ENCODE data around the gene RASSF1. TPM values are rescaled to one million over a fixed set of nuclear protein-coding genes. Genes with fewer than 3 reads are reported as not detected.

The RASSF1 gene
- total and polyA plus RNA-seq, 2 of the 4 experiments (the other 2 are of a cell fraction), result 17.4 to 53.4 TPM

- dilution Hi-C loops (cut with HindIII; ENCODE audit: low sequenced_read_pairs, unreplicated experiment) (no loop called here), in situ Hi-C loops (cut with MboI; ENCODE audit: low sequenced_read_pairs) (loop anchor here (25.0 kb wide), 3 partner anchors 1057 to 1832 kb away; partner anchors contain the start of genes ABHD14B, GPR62, MANF and PCBP4), intact Hi-C loops (cut with micrococcal nuclease) (no loop called here)
- no CpG with 5 or more reads among the region's 10 CpGs for WGBS, 2 experiments (ENCODE audit: extremely low coverage in 2 of 2, insufficient read length in 1 of 2)
- no peak overlapping the region for H3K4ac ChIP-seq (ENCODE audit: low read depth, low read length)
- no peak overlapping the region for H3K4me3 ChIP-seq (ENCODE audit: insufficient read depth, low read depth, low read length)
- no peak overlapping the region for H2AK9ac ChIP-seq (replicated peaks; ENCODE audit: low read depth, low read length, poor library complexity)
- H4K20me1 ChIP-seq (ENCODE audit: insufficient read depth, low read length), result peaks cover 44% of the 10 kb centered on the region
- ChIA-PET CTCF (no interaction called here), POLR2A (ENCODE audit: unreplicated experiment) (no interaction called here)
- H2AK5ac ChIP-seq (ENCODE audit: low read depth, low read length), result no peak overlapping the region
- H3K18ac ChIP-seq (ENCODE audit: low read depth, low read length), result no peak overlapping the region
- H3K14ac ChIP-seq (replicated peaks; ENCODE audit: low read depth, low read length), result no peak overlapping the region
- BruUV-seq (replicated peaks), result no TSS peak
- H3K4me1 ChIP-seq (ENCODE audit: control insufficient read depth, insufficient read depth, low read length), result peaks cover 16% of the 10 kb centered on the region
- no peak overlapping the region for H2BK15ac ChIP-seq (ENCODE audit: low read depth, low read length)
- H4K8ac ChIP-seq (ENCODE audit: low read depth in 2 of 2, low read length in 2 of 2), result no peak overlapping the region
- H3K27ac ChIP-seq (ENCODE audit: insufficient read depth, low read length), result no peak overlapping the region
- no peak for DNase-seq
- no peak overlapping the region for H3K4me2 ChIP-seq (ENCODE audit: low read depth, low read length)
- no peaks in the 10 kb centered on the region for H3K9me3 ChIP-seq (ENCODE audit: control insufficient read depth, insufficient read depth, low read length)
- H2BK120ac ChIP-seq (ENCODE audit: low read depth, low read length), result no peak overlapping the region
- no peak overlapping the region for H2BK5ac ChIP-seq (ENCODE audit: low read depth, low read length, poor library complexity, severe bottlenecking)
- no peak overlapping the region for H3K9ac ChIP-seq (ENCODE audit: low read depth, low read length)
- TF ChIP-seq USF2 (IDR thresholded peaks at IDR 0.05; ENCODE audit: low read depth, low read length) (no peak), SMC3 (IDR thresholded peaks at IDR 0.05; ENCODE audit: low read depth, low read length) (no peak), MAZ (IDR thresholded peaks at IDR 0.05; ENCODE audit: borderline replicate concordance, low read depth, low read length) (no peak), CEBPB (IDR thresholded peaks at IDR 0.05; ENCODE audit: low read depth, low read length) (no peak), RFX5 (IDR thresholded peaks at IDR 0.05; ENCODE audit: low read depth, low read length) (no peak), NFE2L2 (IDR thresholded peaks at IDR 0.05; ENCODE audit: low read depth, low read length) (no peak), MXI1 (IDR thresholded peaks at IDR 0.05; ENCODE audit: borderline replicate concordance, low read depth, low read length) (no peak), ELK1 (IDR thresholded peaks at IDR 0.05; ENCODE audit: borderline replicate concordance, low read depth, low read length) (no peak), CTCF (conservative IDR thresholded peaks at IDR 0.05; ENCODE audit: low read depth, low read length) (no peak), MAFK (IDR thresholded peaks at IDR 0.05; ENCODE audit: low read depth, low read length) (no peak), CHD1 (IDR thresholded peaks at IDR 0.05; ENCODE audit: low read depth, low read length) (no peak), RAD21 (IDR thresholded peaks at IDR 0.05; ENCODE audit: low read length) (no peak), POLR2A (IDR thresholded peaks at IDR 0.05; ENCODE audit: low read depth, low read length) (no peak), BHLHE40 (IDR thresholded peaks at IDR 0.05; ENCODE audit: low read depth, low read length) (no peak), FOS (IDR thresholded peaks at IDR 0.05; ENCODE audit: low read depth, low read length) (no peak)
- no peak overlapping the region for H3K56ac ChIP-seq (ENCODE audit: extremely low read depth, insufficient read depth, low read length)
- peaks cover 34 to 60% of the 10 kb centered on the region in 2 experiments for H3K79me1 ChIP-seq (ENCODE audit: low read depth in 1 of 2, low read length in 2 of 2)
- H3K9me1 ChIP-seq (ENCODE audit: insufficient read depth, low read length), result peaks cover 12% of the 10 kb centered on the region
- H4K91ac ChIP-seq (ENCODE audit: insufficient read depth, low read depth, low read length), result no peak overlapping the region
- no peak overlapping the region for H2BK20ac ChIP-seq (ENCODE audit: low read depth, low read length)
- no peak overlapping the region for H4K5ac ChIP-seq (ENCODE audit: low read depth, low read length)
- no peak for ATAC-seq (ENCODE audit: low read depth)
- H3K27me3 ChIP-seq (ENCODE audit: control insufficient read depth, insufficient read depth, low read length), result no peaks in the 10 kb centered on the region
- H3K36me3 ChIP-seq (ENCODE audit: control insufficient read depth, insufficient read depth, low read length), result peaks cover 36% of the 10 kb centered on the region
- H2AFZ ChIP-seq (replicated peaks; ENCODE audit: low read length, poor library complexity), result no peak overlapping the region
- no peak overlapping the region for H3K23ac ChIP-seq (ENCODE audit: low read depth, low read length)
Observed at GRCh38 chr3:50330330-50330729, 10.3 kb downstream of the RASSF1 start.

All from IMR-90 (cell line).